ENCODE data around the gene LNX2.

LNX2 gene

DNA sequence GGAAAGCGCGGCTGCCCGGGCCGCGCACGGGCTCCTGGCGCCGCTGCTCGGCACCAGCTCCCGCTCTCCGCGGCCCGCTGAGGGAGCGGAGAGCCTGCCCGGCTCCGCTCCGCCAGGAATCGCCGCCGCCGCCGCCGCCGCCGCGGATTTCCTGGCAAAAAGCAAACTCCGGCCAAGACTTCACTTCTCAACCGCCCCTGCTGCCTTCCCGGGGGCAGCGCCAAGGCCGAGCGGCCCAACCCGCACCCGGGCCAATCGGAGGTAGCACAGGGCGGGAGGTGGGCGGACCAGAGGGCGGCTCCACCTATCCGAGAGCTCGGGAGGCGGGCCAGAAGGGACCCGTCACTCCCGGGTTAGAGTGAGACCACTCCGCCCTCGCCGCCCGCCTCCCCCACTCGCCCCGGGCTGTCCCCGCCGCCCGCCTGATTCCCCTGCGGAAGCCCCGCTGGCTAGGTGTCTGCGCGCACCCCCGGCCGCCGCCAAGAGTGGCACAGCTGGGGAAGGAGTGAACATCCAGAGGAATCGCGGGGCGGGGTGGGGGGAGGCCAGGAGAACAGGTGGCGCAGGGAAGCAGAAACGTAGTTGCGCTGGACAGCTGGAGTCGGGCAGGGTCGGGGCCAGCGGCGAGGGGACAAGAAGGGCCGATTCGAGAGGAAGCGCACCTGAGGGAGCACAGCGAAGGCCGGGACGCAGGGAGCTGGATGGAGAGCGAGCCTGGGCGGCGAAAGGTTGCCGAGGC is at the start of gene LNX2:
TSS of gene LNX2 (minus strand) at position 153 of the 739 bp plus-strand sequence. CDS start 38,826 bp downstream, outside the sequence.
- peak; percentile 93 to 95 for DNase-seq (ENCODE audit: low read depth in 2 of 2)

DNA sequence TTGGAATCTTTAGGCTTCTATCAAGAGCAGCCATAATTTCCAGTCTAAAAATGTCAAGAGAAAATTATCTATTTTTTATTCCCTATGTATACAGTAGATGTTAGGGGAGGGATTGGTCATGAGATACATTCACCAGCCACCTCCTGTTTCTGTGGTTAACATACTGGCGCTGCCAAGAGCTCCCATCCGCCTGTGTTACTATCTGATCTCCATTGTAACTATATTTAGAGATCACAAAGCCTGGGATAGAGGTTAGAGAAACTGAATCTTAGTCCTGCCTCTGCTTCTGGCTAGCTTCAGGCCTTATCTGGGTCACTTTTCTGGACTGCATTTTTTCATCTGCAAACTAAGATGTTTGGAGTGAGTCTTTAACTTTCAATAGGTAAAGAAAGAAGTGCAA is 47.6 kb upstream of the LNX2 start:
- no peak for DNase-seq (ENCODE audit: low read depth in 2 of 2)

DNA sequence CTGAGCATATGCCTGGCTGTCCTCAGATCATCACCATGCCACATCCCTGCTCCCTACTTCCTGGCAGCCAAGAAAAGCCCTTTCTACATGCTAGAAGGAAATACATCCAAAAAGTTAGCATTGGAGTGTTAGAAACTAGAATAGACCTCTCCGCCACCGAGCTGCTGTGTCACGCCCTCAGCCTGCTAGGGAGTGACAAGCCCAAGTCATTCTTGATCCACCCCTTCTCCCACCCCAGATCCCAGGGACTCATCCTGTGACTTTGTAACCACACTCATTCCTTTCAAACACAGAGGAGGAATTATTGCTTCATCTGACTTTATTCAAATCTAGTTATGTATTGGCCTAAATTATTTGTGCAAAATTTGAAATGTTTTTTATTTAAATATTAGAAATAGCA is 46.6 kb upstream of the LNX2 start:
- DNase-seq (ENCODE audit: low read depth in 2 of 2), result no peak

DNA sequence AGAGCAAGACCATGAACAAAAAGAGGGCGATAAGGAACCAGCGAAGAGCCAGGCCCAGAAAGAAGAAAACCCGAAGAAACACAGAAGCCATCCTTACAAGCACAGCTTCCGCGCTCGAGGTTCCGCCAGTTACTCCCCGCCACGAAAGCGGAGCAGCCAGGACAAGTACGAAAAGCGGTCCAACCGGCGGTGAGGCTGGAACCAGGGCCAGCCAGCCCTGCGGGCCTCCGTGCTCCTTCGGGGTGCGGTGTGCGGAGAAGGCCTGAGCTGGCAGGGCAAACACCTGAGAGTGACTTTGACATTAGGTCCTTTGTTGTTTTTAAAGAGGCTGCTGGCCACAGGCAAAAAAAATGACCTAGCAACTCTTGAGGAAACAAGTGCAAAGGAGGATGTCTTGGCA is 45.4 kb upstream of the LNX2 start:
- DNase-seq (ENCODE audit: low read depth in 2 of 2), result no peak

DNA sequence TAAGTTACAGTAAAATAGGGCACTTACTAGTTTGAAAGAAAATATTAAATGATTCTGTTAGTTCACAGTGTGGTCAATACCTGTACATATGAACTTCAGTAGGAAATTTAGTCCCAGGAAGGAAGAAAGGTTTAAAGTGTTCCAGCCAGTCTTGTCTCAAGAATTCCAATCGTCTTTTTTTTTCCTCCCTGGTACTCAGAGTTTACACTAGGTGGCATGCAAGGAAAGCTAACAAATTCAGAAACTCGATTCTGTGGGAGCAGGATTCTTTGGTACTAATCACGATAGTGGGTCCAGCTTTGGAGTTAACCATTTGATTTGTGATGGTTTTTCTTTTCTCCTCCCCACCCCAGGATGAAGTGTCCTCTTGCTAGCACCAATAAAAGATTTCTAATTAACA is 45.0 kb upstream of the LNX2 start:
- DNase-seq (ENCODE audit: low read depth in 2 of 2), result no peak

DNA sequence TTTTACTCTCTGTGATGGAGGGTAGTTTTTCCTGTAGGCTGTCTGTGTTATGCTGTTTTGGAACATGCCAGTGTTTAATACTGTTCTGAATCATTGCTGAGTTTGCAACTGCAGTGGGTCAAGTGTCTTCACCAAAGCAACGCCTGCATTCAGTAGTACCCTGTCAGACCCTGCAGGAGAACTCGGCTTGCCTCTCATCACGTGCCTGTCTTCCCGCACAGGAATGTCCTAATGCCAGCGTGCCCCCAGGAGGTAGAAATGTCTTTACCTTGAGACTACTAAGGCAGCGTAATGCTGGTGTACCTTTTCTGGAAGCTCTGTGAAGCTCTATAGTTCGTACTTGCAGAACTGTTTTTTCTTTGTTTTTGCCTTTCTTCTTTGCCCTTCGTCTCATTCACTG is 43.6 kb upstream of the LNX2 start:
- DNase-seq (ENCODE audit: low read depth in 2 of 2), result no peak

DNA sequence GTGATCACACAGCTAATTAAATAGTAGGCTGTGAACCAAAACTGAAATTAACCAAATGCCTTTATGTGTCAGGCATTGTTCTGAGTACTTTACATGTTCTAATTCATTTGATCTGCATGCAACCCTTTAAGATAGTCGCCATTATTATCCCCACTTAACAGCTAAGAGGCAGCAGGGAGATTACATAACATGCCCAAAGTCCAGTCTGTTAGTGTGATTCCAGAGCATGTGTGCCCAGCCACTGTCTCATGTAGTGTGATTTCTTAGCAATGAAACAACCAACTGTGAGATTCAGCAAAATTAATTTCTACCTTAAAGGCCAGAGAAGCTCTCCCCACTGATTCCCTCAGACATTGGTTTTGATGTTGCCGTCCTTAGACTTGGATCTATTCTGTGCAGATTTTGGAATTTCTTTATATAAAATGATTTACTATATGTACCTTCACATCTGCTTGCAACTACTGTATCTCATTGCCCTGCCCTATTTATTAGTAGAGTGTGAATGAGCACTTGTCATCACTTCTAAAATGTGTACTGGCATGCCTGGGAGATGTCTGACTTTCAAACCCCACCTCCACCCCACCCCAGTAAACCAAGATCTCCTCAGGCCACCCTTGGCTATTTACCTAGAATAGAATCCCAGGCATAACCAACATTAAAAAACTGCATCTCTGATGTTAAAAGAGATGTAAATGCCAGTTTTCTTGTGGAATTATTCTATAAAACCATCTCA is 42.6 kb upstream of the LNX2 start:
- DNase-seq (ENCODE audit: low read depth in 2 of 2), result no peak

DNA sequence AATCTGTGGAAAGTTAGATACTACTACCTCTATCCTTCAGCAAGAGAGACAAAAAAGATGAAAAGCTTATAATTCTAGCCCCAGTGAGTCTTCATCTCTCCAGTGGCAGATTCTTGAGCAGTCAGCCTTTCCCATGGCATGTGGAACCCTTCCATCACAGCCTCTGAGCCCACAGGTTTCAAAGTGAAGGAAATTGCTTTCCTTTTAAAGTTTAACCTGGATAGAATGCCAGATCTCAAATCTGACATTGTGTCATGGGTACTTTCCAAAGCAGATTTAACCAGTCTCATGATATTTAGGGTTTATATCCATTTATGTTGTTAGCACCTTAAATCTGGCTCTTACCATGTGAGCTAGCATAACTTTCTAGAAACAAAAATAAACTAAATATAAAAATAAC is 40.7 kb upstream of the LNX2 start:
- DNase-seq (ENCODE audit: low read depth in 2 of 2), result no peak

DNA sequence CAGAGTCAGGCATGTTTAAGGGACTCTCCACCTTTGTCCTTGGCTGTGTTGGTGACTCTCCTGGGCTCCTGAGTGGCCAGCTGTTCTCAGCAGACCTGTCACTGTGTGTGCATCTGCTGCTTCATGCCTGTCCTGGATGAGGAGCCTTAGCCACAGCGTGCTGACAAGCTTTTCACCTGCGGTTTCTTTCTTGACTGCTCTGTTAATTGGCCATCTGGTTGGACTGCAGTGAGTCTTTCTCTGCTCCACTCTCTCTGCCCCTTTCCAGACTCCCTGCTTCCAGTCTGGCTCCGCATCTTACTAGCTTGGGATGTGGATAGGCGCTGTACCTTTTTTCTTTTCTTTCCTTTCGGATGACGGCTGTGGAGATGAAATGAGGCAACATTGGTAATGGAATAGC is 40.2 kb upstream of the LNX2 start:
- DNase-seq (ENCODE audit: low read depth in 2 of 2), result no peak

DNA sequence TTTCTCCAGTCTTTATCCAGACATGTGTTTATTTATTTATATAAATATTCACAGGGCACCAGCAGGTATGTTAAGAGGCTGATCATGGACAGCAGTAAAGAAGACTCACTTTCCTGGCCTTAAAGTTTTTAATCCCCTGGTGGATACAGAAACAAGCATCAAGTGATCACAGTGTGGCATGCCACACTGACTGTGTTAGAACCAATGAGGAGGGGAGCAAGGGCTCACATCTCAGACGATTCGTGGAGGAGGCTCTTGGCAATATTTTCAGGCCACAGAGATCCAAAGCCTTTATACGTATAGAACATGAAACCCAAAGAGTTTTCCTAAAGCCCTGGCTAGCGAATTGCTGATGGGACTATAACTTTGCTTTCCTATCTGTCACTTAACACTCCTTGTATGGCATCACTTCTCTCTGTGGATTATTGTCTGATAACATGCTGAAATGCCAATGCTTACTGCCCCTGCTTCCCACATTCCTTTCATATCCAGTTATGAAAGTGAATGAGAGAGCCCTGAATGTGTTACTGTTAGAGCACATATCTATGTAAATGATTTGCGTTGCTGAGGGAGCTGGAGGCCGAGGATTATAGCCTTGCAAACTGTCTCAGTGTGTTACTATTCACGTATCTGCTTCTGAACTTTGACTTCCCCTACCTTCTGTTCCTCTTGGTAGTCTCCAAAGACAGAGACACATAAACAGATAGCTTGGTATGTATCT is 39.0 kb upstream of the LNX2 start:
- no peak for DNase-seq (ENCODE audit: low read depth in 2 of 2)

DNA sequence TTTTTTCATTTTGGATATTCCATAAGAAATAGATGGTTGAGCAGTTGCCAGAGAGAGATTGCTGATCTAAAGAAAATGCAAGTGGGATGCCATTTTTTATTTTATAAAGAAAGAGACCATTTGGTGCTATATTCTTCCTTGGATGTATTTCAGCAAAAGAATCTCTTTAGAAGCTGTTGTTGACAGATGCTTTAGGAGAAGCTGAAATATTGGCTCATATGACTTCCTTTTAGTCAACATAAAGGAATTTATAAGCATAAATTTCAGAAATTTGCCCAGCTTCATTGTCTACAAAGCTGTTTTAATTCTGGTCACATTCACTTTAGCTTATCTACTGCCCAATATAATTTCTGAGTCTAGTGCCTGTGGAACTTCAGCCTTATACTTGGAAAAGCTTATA is 38.2 kb upstream of the LNX2 start:
- DNase-seq (ENCODE audit: low read depth in 2 of 2), result no peak

DNA sequence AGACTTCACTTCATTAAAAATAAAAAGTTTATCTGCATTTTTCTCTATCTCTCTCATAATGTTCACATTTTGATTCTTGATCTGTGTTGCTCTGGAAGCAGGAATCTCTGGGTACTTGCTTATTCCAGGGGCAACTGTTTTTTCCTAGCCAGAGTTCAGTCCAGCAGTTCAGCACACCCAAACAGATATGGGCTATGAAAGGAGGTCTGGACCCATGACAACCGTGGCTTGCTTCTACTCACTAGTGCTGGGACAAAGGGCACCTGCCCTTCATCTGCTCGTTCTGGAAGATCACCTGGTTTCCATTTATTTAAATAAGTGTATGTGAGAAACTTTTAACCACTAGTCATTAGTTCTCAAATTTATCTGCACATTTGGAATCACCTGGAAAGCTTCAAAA is 37.4 kb upstream of the LNX2 start:
- DNase-seq (ENCODE audit: low read depth in 2 of 2), result no peak

DNA sequence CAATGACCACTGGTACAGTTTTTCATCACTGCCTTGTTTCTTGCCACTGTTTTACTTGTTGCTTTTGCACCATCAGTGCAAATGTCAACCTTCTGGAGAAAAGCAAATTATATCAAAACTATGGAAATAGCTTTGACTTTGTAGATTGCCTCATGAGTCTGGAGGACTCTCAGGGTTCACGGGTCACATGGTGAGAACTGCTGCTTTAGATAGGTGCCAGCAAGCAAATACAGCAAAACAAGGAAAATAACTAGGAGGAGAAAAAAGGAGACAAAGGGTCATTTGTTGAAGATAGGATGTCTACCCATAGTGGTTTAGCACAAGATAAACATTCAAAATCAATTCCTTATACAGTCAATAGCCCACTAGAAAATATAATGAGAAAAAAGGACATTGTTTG is 34.5 kb upstream of the LNX2 start:
- no peak for DNase-seq (ENCODE audit: low read depth in 2 of 2)

DNA sequence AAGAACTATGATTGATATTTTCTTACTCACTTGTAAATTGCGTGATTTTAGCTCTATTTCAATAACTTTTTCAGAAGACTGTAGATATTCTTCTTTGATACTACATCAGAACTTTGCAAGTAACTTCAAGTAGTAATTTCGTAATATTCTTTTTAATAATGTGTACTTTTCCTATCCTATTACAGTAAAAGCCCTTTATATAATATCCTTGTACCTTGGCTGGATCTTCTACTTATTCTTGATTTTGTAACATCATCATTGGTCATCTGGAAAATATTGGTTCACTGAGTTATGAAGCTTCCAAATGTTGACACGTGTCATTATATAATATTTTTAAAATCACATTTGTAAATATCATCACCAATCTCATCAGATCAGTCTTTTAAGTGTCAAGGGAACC is 33.7 kb upstream of the LNX2 start:
- DNase-seq (ENCODE audit: low read depth in 2 of 2), result no peak

DNA sequence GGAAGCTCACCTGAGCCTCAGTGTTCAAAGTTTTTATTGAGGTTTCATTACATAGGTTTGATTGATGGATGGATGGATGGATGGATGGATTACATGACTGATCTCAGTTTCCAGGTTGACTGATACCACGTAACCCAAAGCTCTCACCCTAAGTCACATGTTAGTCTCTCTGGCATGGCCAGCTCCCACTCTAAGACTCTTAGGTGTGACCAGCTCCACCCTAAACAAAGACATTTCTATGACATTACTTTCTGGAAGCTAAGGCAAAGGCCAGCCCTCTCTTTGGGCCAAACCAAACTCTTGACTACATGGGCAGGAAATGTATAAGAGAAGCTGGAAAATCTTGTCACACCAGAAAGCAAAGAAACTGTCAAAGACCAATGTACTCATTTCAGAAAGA is 30.0 kb upstream of the LNX2 start:
- DNase-seq (ENCODE audit: low read depth in 2 of 2), result no peak

DNA sequence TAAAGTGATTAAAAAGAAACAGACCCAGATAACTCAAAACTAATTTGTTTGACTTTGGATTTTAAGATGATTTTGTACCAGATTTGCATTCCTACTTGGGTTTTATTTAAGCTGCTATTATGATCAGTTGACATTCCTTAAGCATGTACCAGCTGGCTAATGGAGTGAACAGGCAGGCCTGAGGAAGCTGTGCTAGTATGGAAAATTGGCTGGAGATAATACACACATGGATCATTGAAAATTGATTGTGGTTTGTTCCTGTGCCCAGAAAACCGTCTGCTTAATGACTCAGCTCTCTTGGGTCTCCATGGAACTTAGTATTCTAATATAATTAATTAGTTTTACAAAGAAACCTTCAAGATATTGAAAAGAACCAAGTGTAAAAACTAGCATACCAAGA is 24.0 kb upstream of the LNX2 start:
- DNase-seq (ENCODE audit: low read depth in 2 of 2), result no peak

DNA sequence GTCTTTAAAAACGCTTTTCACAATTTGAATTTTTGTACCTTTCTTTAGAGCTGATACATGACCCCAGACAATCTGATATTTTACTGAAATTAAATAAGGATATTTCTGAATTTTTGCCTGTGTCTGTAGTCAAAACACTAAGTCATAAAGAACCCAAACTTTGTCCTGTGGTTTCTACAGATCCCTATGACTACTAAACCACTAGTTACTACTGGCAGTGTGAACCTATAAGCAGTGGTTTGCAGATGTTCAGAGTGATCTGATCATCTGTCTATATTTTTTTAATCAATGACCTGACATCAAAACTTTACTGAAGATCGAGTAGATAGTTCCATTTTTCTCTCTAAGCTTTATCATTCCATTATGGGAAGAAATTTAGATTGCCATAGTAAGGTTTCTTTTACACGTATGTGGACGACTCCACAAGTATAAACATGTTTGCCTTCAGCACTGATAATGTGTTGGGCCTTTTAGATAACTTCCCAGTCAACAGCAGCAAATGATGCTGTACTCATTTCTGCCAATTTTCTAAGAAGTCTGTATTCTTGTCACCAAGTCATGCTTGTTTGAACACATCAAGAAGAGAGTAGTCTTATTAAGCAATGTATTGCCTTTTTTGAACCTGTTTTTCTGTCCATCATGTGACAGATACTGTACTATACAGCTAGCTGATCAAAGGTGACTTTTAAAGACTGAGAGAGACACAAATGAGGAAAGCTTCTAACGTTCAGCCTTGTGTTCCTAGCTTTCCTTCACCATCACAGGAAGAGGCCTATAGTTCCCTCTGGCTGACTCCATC is 23.2 kb upstream of the LNX2 start:
- no peak for DNase-seq (ENCODE audit: low read depth in 2 of 2)

DNA sequence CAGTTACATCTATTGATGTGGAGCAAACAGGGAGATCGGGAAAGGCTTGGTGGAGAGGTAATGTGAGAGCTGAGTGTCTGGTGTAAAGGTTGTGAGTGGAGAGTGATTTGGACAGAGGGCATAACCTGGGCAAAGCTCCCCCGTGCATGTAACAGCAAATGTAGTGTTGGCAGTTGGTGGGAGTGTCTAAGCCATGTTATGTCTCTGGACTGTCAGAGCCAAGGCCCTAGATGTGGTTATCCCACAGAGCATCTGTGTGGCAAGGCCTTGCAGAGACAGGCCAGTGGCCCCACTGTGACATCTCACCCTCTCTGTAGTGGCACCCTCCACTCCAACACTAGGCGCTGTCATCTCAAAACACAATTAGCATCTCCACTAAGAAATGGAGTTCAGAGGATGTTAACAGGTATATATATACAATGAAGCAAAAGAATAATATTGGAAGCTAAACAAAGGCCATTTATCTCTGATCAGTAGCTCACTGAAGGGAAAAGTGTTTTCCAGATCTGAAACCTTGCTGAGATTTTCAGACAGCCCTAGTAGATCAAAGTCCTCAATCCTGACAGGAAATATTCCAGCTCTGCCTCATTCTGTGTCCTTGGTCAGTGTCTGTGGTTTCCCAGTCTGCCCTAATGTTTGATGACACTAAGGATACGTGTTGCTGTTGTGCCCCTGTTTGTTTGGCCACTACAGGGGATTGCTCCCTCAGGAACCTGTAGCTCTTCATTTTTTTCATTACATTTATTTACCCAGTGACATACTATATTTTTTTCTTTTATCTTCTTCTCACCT is 21.6 kb upstream of the LNX2 start:
- no peak for DNase-seq (ENCODE audit: low read depth in 2 of 2)

DNA sequence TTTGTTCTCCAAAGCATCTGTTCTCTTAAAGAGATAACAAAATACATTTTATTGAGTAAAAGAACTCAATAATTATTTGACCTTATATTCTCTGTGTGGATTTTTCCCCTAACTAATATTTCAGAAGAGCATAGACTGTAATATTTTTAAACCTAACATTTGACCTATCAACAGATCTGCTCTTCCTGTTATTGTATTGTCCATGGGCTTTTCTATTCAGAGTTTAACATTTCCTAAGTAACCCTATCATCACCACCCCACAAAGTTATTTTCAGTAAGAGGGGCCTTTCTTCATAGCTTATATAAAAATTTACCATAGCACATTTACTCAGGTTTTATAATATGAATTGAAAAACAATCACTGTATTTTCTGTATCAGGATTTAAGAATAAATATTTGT is 18.9 kb upstream of the LNX2 start:
- no peak for DNase-seq (ENCODE audit: low read depth in 2 of 2)

DNA sequence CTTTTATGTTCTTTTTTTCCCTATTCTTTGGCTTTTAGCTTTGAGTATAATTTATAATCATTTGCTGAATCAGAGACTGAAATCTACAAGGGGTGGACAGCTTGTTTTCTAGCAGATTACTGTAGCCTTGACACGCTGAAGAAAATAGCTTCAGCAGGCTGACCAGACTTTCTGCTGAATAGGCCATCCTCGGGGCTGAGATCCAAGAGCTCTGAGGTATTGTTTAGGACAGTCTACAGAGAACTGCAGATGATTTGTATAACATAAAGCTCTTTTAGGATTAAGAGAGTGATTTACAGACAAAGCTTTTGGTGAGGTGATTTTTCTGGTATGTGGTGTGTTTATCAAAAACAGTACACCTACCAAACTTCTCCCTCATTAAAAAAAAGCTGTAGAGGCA is 18.2 kb upstream of the LNX2 start:
- DNase-seq (ENCODE audit: low read depth in 2 of 2), result no peak

DNA sequence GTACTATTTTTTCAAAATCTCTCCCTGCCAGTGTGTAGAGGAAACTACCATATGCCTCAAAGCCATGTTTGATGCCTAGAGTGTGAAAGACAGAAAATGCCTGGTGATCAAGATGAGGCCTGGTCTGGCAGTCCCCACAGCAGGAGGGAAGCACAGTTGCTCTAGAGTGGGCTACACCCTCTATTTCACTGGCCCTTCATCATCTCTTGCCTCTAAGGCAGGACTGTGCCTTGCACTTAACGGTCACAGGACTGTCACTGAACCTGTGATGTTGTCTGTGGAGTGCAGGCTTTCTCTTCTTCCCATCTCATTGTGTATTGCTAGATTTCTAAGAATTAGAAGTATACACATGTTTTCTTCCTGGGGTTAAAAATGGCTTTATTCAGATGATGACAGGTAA is 17.7 kb upstream of the LNX2 start:
- DNase-seq (ENCODE audit: low read depth in 2 of 2), result no peak
